Mesodermal cell (in vitro differentiated cells): ENCODE results near the gene PTPN4.
"Not testable (repeated sequence)": the region's sequence is repeated elsewhere in the genome, so short reads cannot be mapped to it uniquely, and the experiment has no call there.

Experiments used
- H3K27ac ChIP-seq: 2 replicates; pipeline ENCODE4 v1.7.0; 2013; ENCODE audit warnings: mild to moderate bottlenecking, low read depth, low read length, moderate library complexity; ENCODE audit not compliant: severe bottlenecking
- H3K36me3 ChIP-seq: 2 replicates; pipeline ENCODE4 v1.7.1; 2013; ENCODE audit warnings: mild to moderate bottlenecking, low read length, moderate library complexity; ENCODE audit not compliant: control insufficient read depth, insufficient read depth
- H3K4me1 ChIP-seq: one replicate; pipeline ENCODE4 v1.7.1; 2013; ENCODE audit warnings: mild to moderate bottlenecking, low read length; ENCODE audit not compliant: insufficient read depth, control insufficient read depth, poor library complexity, severe bottlenecking
- H3K4me3 ChIP-seq: 2 replicates; pipeline ENCODE4 v1.7.0; 2013; ENCODE audit warnings: low read length, control low read depth, mild to moderate bottlenecking; ENCODE audit not compliant: insufficient read depth, poor library complexity, severe bottlenecking; ENCODE audit errors: extremely low read depth
- H3K9me3 ChIP-seq: 2 replicates; pipeline ENCODE4 v1.7.1; 2013; ENCODE audit warnings: mild to moderate bottlenecking, low read length, moderate library complexity; ENCODE audit not compliant: control insufficient read depth
- WGBS, 2 experiments: methylation state at CpG; one replicate each; pipeline ENCODE4 v1.1.5; 2013; ENCODE audit warnings: missing lambda C conversion rate in 2 of 2; ENCODE audit not compliant: insufficient coverage in 2 of 2; 5-methylcytosine and 5-hydroxymethylcytosine counted together

Gene PTPN4

GRCh38 chr2:120014226-120014980 lies 254.7 kb downstream of the PTPN4 start:
- Histone ChIP-seq H3K36me3 (peaks cover 6% of the 10 kb centered on the region), H3K4me3 (peak overlapping the region; percentile 76), H3K9me3 (no peaks in the 10 kb centered on the region), H3K27ac (no peak overlapping the region), H3K4me1 (no peaks in the 10 kb centered on the region)
- WGBS, 2 experiments = 82 to 93% methylated on average over 4 of the region's 8 CpGs

GRCh38 chr2:120016800-120017199 lies 257.1 kb downstream of the PTPN4 start:
- Histone ChIP-seq H3K27ac (no peak overlapping the region), H3K9me3 (no peaks in the 10 kb centered on the region), H3K4me3 (no peak overlapping the region), H3K36me3 (peaks cover 10% of the 10 kb centered on the region), H3K4me1 (no peaks in the 10 kb centered on the region)
- no CpG with 5 or more reads among the region's 3 CpGs for WGBS, 2 experiments

GRCh38 chr2:120017201-120017600 lies 257.5 kb downstream of the PTPN4 start:
- Histone ChIP-seq H3K4me1 (no peaks in the 10 kb centered on the region), H3K27ac (no peak overlapping the region), H3K36me3 (peaks cover 11% of the 10 kb centered on the region), H3K9me3 (no peaks in the 10 kb centered on the region), H3K4me3 (no peak overlapping the region)
- WGBS, 2 experiments = no CpG with 5 or more reads among the region's 2 CpGs

- H3K27ac ChIP-seq = no peak overlapping the region
- H3K4me1 ChIP-seq = no peaks in the 10 kb centered on the region
- H3K9me3 ChIP-seq = no peaks in the 10 kb centered on the region
- H3K4me3 ChIP-seq = no peak overlapping the region
- H3K36me3 ChIP-seq = peaks cover 16% of the 10 kb centered on the region
- WGBS, 2 experiments = 96 to 97% methylated on average over 4 of the region's 4 CpGs
Observed at GRCh38 chr2:120018549-120018948, 258.8 kb downstream of the PTPN4 start.

- H3K4me1 ChIP-seq = no peaks in the 10 kb centered on the region
- 87 to 100% methylated on average over 1 of the region's 1 CpG for whole genome bisulfite sequencing, 2 experiments
- no peak overlapping the region for H3K4me3 ChIP-seq
- no peak overlapping the region for H3K27ac ChIP-seq
- H3K36me3 ChIP-seq = peaks cover 20% of the 10 kb centered on the region
- no peaks in the 10 kb centered on the region for H3K9me3 ChIP-seq
Observed at GRCh38 chr2:120020554-120020953, 260.8 kb downstream of the PTPN4 start.

- H3K36me3 ChIP-seq = peaks cover 20% of the 10 kb centered on the region
- not testable (repeated sequence) for H3K4me1 ChIP-seq, H3K4me3 ChIP-seq, H3K27ac ChIP-seq, H3K9me3 ChIP-seq
- WGBS, 2 experiments = 80% methylated on average over 1 of the region's 1 CpG; no CpG with 5 or more reads in 1 of the 2 experiments
Observed at GRCh38 chr2:120022505-120022904, 262.8 kb downstream of the PTPN4 start.

GRCh38 chr2:120026890-120027289 lies 267.2 kb downstream of the PTPN4 start:
- H3K4me1 ChIP-seq = no peaks in the 10 kb centered on the region
- no peak overlapping the region for H3K27ac ChIP-seq
- WGBS, 2 experiments = no CpG with 5 or more reads among the region's 2 CpGs
- no peaks in the 10 kb centered on the region for H3K9me3 ChIP-seq
- peaks cover 10% of the 10 kb centered on the region for H3K36me3 ChIP-seq
- H3K4me3 ChIP-seq = no peak overlapping the region

- Histone ChIP-seq H3K4me1 (no peaks in the 10 kb centered on the region), H3K27ac (no peak overlapping the region), H3K9me3 (no peaks in the 10 kb centered on the region), H3K36me3 (peaks cover 4% of the 10 kb centered on the region), H3K4me3 (no peak overlapping the region)
- 93 to 99% methylated on average over 4 to 5 of the region's 5 CpGs for WGBS, 2 experiments
Observed at GRCh38 chr2:120028795-120029194, 269.1 kb downstream of the PTPN4 start.

- no peaks in the 10 kb centered on the region for H3K36me3 ChIP-seq
- WGBS, 2 experiments = 90 to 91% methylated on average over 13 to 15 of the region's 15 CpGs
- H3K4me3 ChIP-seq = no peak overlapping the region
- H3K27ac ChIP-seq = no peak overlapping the region
- no peaks in the 10 kb centered on the region for H3K4me1 ChIP-seq
- no peaks in the 10 kb centered on the region for H3K9me3 ChIP-seq
Observed at GRCh38 chr2:120029672-120030640, 270.2 kb downstream of the PTPN4 start.

GRCh38 chr2:120032297-120032696 lies 272.6 kb downstream of the PTPN4 start:
- H3K9me3 ChIP-seq = no peaks in the 10 kb centered on the region
- H3K4me3 ChIP-seq = no peak overlapping the region
- H3K27ac ChIP-seq = no peak overlapping the region
- WGBS, 2 experiments = 90 to 93% methylated on average over 2 to 3 of the region's 3 CpGs
- H3K36me3 ChIP-seq = no peaks in the 10 kb centered on the region
- H3K4me1 ChIP-seq = no peaks in the 10 kb centered on the region
